Left renal pelvis (tissue), 4 donors: ENCODE measurements around the gene ARFRP1. TPM values are rescaled to one million over a fixed set of nuclear protein-coding genes. Genes with fewer than 3 reads are reported as not detected.
A peak's percentile ranks its signal among the peaks of the same experiment; 100 is the strongest.

ENCODE experiments used
- DNase-seq, 4 donors: peaks; one replicate each; pipeline ENCODE4 v3.0.0-alpha.2; 2013; ENCODE audit warnings: low read depth in 4 of 4, low spot score in 3 of 4
- polyA plus RNA-seq, 4 donors: library from polyadenylated mRNA; unstranded; fragments of 120-200 nt; gene quantifications; one replicate each; pipeline ENCODE4 v1.2.1, GENCODE V29; 2013; ENCODE audit not compliant: insufficient read length in 4 of 4

The ARFRP1 gene
- 10 to 100 TPM; 28.0 to 38.1 (median 33.5) TPM for polyA plus RNA-seq

GRCh38 chr20:63707558-63708300, at the start of gene ARFRP1, which contains the start of gene ZGPAT:
Gene ARFRP1 (minus strand): TSS chr20:63707976. CDS start chr20:63707091, 885 bp downstream.
Gene ZGPAT (plus strand): TSS chr20:63708039. CDS start chr20:63708581, 542 bp downstream.
- peak; percentile 51 to 73 (median 70) for DNase-seq

- no peak for DNase-seq
Observed at GRCh38 chr20:63756648-63756991, 48.8 kb upstream of the ARFRP1 start.

- DNase-seq, result no peak
Observed at GRCh38 chr20:63755933-63756647, 48.3 kb upstream of the ARFRP1 start.

GRCh38 chr20:63754008-63754407, 46.2 kb upstream of the ARFRP1 start:
- no peak for DNase-seq

GRCh38 chr20:63753381-63753780, 45.6 kb upstream of the ARFRP1 start:
- no peak for DNase-seq

- DNase-seq, result no peak
Observed at GRCh38 chr20:63752411-63753101, 44.8 kb upstream of the ARFRP1 start.

- no peak for DNase-seq
Observed at GRCh38 chr20:63751471-63752271, 43.9 kb upstream of the ARFRP1 start.

- DNase-seq, result no peak
Observed at GRCh38 chr20:63750807-63751470, 43.2 kb upstream of the ARFRP1 start.

GRCh38 chr20:63749597-63750508, 42.1 kb upstream of the ARFRP1 start:
- no peak for DNase-seq

GRCh38 chr20:63748934-63749270, 41.1 kb upstream of the ARFRP1 start:
- no peak for DNase-seq

- no peak for DNase-seq
Observed at GRCh38 chr20:63748070-63748933, 40.5 kb upstream of the ARFRP1 start.

GRCh38 chr20:63747622-63748069, 39.9 kb upstream of the ARFRP1 start:
- no peak for DNase-seq

GRCh38 chr20:63746751-63747315, 39.1 kb upstream of the ARFRP1 start:
- no peak for DNase-seq

- no peak for DNase-seq
Observed at GRCh38 chr20:63745961-63746731, 38.4 kb upstream of the ARFRP1 start.

GRCh38 chr20:63745424-63745805, 37.6 kb upstream of the ARFRP1 start:
- no peak for DNase-seq

GRCh38 chr20:63744574-63745423, 37.0 kb upstream of the ARFRP1 start:
- DNase-seq, result no peak
